KBM-7 (cell line): ENCODE data around the gene MLH1.
"Not testable (repeated sequence)": the region's sequence is repeated elsewhere in the genome, so short reads cannot be mapped to it uniquely, and the experiment has no call there.

Experiments used
- DNase-seq: peaks from one replicate; pipeline ENCODE4 v3.0.0-alpha.2; 2015
- in situ Hi-C: fragments of 300-500 bp; cut with MboI; formaldehyde crosslinking; loops from 2 replicates; pipeline ENCODE4 v1.14.3; 2020; ENCODE audit warnings: low sequenced_read_pairs, low pct_unique_long_range_greater_than_20kb, mixed read lengths

MLH1 gene

GRCh38 chr3:36993326-36994283 lies at the start of gene MLH1:
TSS of gene MLH1 (plus strand) at chr3:36993518. CDS start at chr3:36993548, 30 bp downstream.
- in situ Hi-C loops: no loop called here
- peak; percentile 100 for DNase-seq

- in situ Hi-C loops: no loop called here
Measured at GRCh38 chr3:36943601-36944000, 49.7 kb upstream of the MLH1 start.

GRCh38 chr3:36944012-36944640 lies 49.2 kb upstream of the MLH1 start:
- peak; percentile 72 for DNase-seq
- in situ Hi-C loops: no loop called here

More at GRCh38 chr3:36943601-36944000, 49.7 kb upstream of the MLH1 start:
- no peak for DNase-seq

- DNase-seq: peak; percentile 79
- in situ Hi-C loops: no loop called here
Measured at GRCh38 chr3:36944641-36945270, 48.6 kb upstream of the MLH1 start, which contains the start of gene TRANK1. TSS of gene TRANK1 (minus strand) at chr3:36945054. CDS start at chr3:36944809, 245 bp downstream.

- DNase-seq: no peak
- in situ Hi-C loops: no loop called here
Measured at GRCh38 chr3:36945333-36945980, 47.9 kb upstream of the MLH1 start.

- DNase-seq, in situ Hi-C loops: not testable (repeated sequence)
Measured at GRCh38 chr3:36947814-36948213, 45.5 kb upstream of the MLH1 start.

- in situ Hi-C loops: no loop called here
- no peak for DNase-seq
Measured at GRCh38 chr3:36954452-36955134, 38.7 kb upstream of the MLH1 start.

GRCh38 chr3:36956155-36956554 lies 37.2 kb upstream of the MLH1 start:
- no peak for DNase-seq
- in situ Hi-C loops: no loop called here

- DNase-seq: peak; percentile 46
- in situ Hi-C loops: no loop called here
Measured at GRCh38 chr3:36957063-36957462, 36.3 kb upstream of the MLH1 start.

GRCh38 chr3:36957862-36958686 lies 35.2 kb upstream of the MLH1 start:
- in situ Hi-C loops: no loop called here
- no peak for DNase-seq

GRCh38 chr3:36959821-36960220 lies 33.5 kb upstream of the MLH1 start:
- in situ Hi-C loops: no loop called here
- no peak for DNase-seq

GRCh38 chr3:36960502-36960901 lies 32.8 kb upstream of the MLH1 start:
- in situ Hi-C loops: no loop called here
- no peak for DNase-seq

- DNase-seq, in situ Hi-C loops: not testable (repeated sequence)
Measured at GRCh38 chr3:36963008-36963407, 30.3 kb upstream of the MLH1 start.

- in situ Hi-C loops: no loop called here
- no peak for DNase-seq
Measured at GRCh38 chr3:36964331-36964730, 29.0 kb upstream of the MLH1 start.

GRCh38 chr3:36964817-36965216 lies 28.5 kb upstream of the MLH1 start:
- in situ Hi-C loops: no loop called here
- DNase-seq: peak; percentile 39

GRCh38 chr3:36965440-36965839 lies 27.9 kb upstream of the MLH1 start:
- no peak for DNase-seq
- in situ Hi-C loops: no loop called here

GRCh38 chr3:36969085-36969484 lies 24.2 kb upstream of the MLH1 start:
- no peak for DNase-seq
- in situ Hi-C loops: no loop called here
